ENCODE measurements around the gene KLHL8. TPM values are rescaled to one million over a fixed set of nuclear protein-coding genes. Genes with fewer than 3 reads are reported as not detected.
"Not testable (repeated sequence)": the region's sequence is repeated elsewhere in the genome, so short reads cannot be mapped to it uniquely, and the experiment has no call there.

Gene KLHL8
- total RNA-seq, 2 donors from 2014 or later, result 9.7 to 10.9 TPM

GRCh38 chr4:87219632-87220093, 755 bp downstream of the KLHL8 start:
- ATAC-seq (replicated peaks in 1 of 2), result peak; percentile 31 to 55
- Mint-ChIP-seq H3K27ac (peak overlapping the region; percentile 80), H3K27me3 (ENCODE audit: low read depth) (no peaks in the 10 kb centered on the region), H3K4me1 (ENCODE audit: low read depth) (peaks cover 26% of the 10 kb centered on the region), H3K4me3 (peak overlapping the region; percentile 80 to 88), H3K9me3 (no peaks in the 10 kb centered on the region), H3K36me3 (ENCODE audit: insufficient read depth in 2 of 2) (no peaks in the 10 kb centered on the region)
- DNase-seq, result peak; percentile 50 to 64

GRCh38 chr4:87217235-87217763, 3.1 kb downstream of the KLHL8 start:
- H3K4me3 Mint-ChIP-seq; ATAC-seq (replicated peaks in 1 of 2); H3K27me3 Mint-ChIP-seq (ENCODE audit: low read depth); H3K27ac Mint-ChIP-seq; H3K9me3 Mint-ChIP-seq; H3K36me3 Mint-ChIP-seq (ENCODE audit: insufficient read depth in 2 of 2); DNase-seq: not testable (repeated sequence)
- peaks cover 26% of the 10 kb centered on the region for H3K4me1 Mint-ChIP-seq (ENCODE audit: low read depth)

GRCh38 chr4:87216469-87216868, 3.9 kb downstream of the KLHL8 start:
- ATAC-seq (replicated peaks in 1 of 2) (no peak), DNase-seq (no peak)
- H3K27ac Mint-ChIP-seq, result no peak overlapping the region
- no peaks in the 10 kb centered on the region for H3K9me3 Mint-ChIP-seq
- H3K4me1 Mint-ChIP-seq (ENCODE audit: low read depth), result peaks cover 26% of the 10 kb centered on the region
- H3K27me3 Mint-ChIP-seq (ENCODE audit: low read depth), result no peaks in the 10 kb centered on the region
- no peak overlapping the region for H3K4me3 Mint-ChIP-seq
- H3K36me3 Mint-ChIP-seq (ENCODE audit: insufficient read depth in 2 of 2), result no peaks in the 10 kb centered on the region

- Mint-ChIP-seq H3K4me1 (ENCODE audit: low read depth) (peaks cover 26% of the 10 kb centered on the region), H3K4me3 (no peak overlapping the region), H3K27ac (no peak overlapping the region), H3K36me3 (ENCODE audit: insufficient read depth in 2 of 2) (no peaks in the 10 kb centered on the region), H3K9me3 (peaks cover 0 to 3% of the 10 kb centered on the region in 2 donors), H3K27me3 (ENCODE audit: low read depth) (no peaks in the 10 kb centered on the region)
- no peak for ATAC-seq (replicated peaks in 1 of 2)
- DNase-seq, result no peak
Measured at GRCh38 chr4:87213421-87214075, 6.9 kb downstream of the KLHL8 start.

GRCh38 chr4:87211249-87211952, 9.0 kb downstream of the KLHL8 start:
- Mint-ChIP-seq H3K27me3 (ENCODE audit: low read depth) (no peaks in the 10 kb centered on the region), H3K27ac (no peak overlapping the region), H3K4me1 (ENCODE audit: low read depth) (peaks cover 16% of the 10 kb centered on the region)

GRCh38 chr4:87209696-87210095, 10.7 kb downstream of the KLHL8 start:
- Mint-ChIP-seq H3K36me3 (ENCODE audit: insufficient read depth in 2 of 2) (peaks cover 0 to 5% of the 10 kb centered on the region in 2 donors), H3K27ac (peak overlapping the region; percentile 73), H3K4me3 (peak overlapping the region; percentile 64 to 65), H3K27me3 (ENCODE audit: low read depth) (no peaks in the 10 kb centered on the region), H3K9me3 (peaks cover 0 to 5% of the 10 kb centered on the region in 2 donors), H3K4me1 (ENCODE audit: low read depth) (peaks cover 14% of the 10 kb centered on the region)
- DNase-seq (peak; percentile 8 to 43), ATAC-seq (replicated peaks in 1 of 2) (peak; percentile 67 to 79)

More at GRCh38 chr4:87211249-87211952, 9.0 kb downstream of the KLHL8 start:
- ATAC-seq (replicated peaks in 1 of 2) (no peak), DNase-seq (no peak)
- Mint-ChIP-seq H3K4me3 (no peak overlapping the region), H3K9me3 (peaks cover 0 to 3% of the 10 kb centered on the region in 2 donors), H3K36me3 (ENCODE audit: insufficient read depth in 2 of 2) (peaks cover 0 to 3% of the 10 kb centered on the region in 2 donors)

- H3K9me3 Mint-ChIP-seq, result peaks cover 0 to 5% of the 10 kb centered on the region in 2 donors
- H3K27me3 Mint-ChIP-seq (ENCODE audit: low read depth), result no peaks in the 10 kb centered on the region
- DNase-seq, result no peak
- peak overlapping the region in 1 of 2 donors; percentile 42 for H3K4me3 Mint-ChIP-seq
- H3K4me1 Mint-ChIP-seq (ENCODE audit: low read depth), result peaks cover 14% of the 10 kb centered on the region
- no peak for ATAC-seq (replicated peaks in 1 of 2)
- H3K36me3 Mint-ChIP-seq (ENCODE audit: insufficient read depth in 2 of 2), result peaks cover 0 to 5% of the 10 kb centered on the region in 2 donors
- H3K27ac Mint-ChIP-seq, result no peak overlapping the region
Measured at GRCh38 chr4:87209182-87209581, 11.2 kb downstream of the KLHL8 start.

- no peak overlapping the region for H3K4me3 Mint-ChIP-seq
- peaks cover 6% of the 10 kb centered on the region in 2 donors for H3K9me3 Mint-ChIP-seq
- peaks cover 2% of the 10 kb centered on the region for H3K4me1 Mint-ChIP-seq (ENCODE audit: low read depth)
- no peaks in the 10 kb centered on the region for H3K27me3 Mint-ChIP-seq (ENCODE audit: low read depth)
- DNase-seq (no peak), ATAC-seq (replicated peaks in 1 of 2) (no peak)
- H3K27ac Mint-ChIP-seq, result no peak overlapping the region
- H3K36me3 Mint-ChIP-seq (ENCODE audit: insufficient read depth in 2 of 2), result peaks cover 9 to 13% of the 10 kb centered on the region in 2 donors
Measured at GRCh38 chr4:87204559-87204958, 15.9 kb downstream of the KLHL8 start.

GRCh38 chr4:87196927-87197326, 23.5 kb downstream of the KLHL8 start:
- peaks cover 0 to 2% of the 10 kb centered on the region in 2 donors for H3K9me3 Mint-ChIP-seq
- H3K4me3 Mint-ChIP-seq, result no peak overlapping the region
- DNase-seq, result no peak
- H3K27ac Mint-ChIP-seq, result no peak overlapping the region
- peaks cover 15% of the 10 kb centered on the region for H3K4me1 Mint-ChIP-seq (ENCODE audit: low read depth)
- no peaks in the 10 kb centered on the region for H3K27me3 Mint-ChIP-seq (ENCODE audit: low read depth)
- no peak for ATAC-seq (replicated peaks in 1 of 2)
- H3K36me3 Mint-ChIP-seq (ENCODE audit: insufficient read depth in 2 of 2), result peaks cover 2% of the 10 kb centered on the region in 2 donors

GRCh38 chr4:87196146-87196545, 24.3 kb downstream of the KLHL8 start:
- H3K27ac Mint-ChIP-seq, result no peak overlapping the region
- H3K36me3 Mint-ChIP-seq (ENCODE audit: insufficient read depth in 2 of 2), result peaks cover 0 to 4% of the 10 kb centered on the region in 2 donors
- H3K27me3 Mint-ChIP-seq (ENCODE audit: low read depth), result no peaks in the 10 kb centered on the region
- DNase-seq, result no peak
- peaks cover 0 to under 1% of the 10 kb centered on the region in 2 donors for H3K9me3 Mint-ChIP-seq
- no peak overlapping the region for H3K4me3 Mint-ChIP-seq
- H3K4me1 Mint-ChIP-seq (ENCODE audit: low read depth), result peaks cover 19% of the 10 kb centered on the region
- no peak for ATAC-seq (replicated peaks in 1 of 2)

GRCh38 chr4:87193958-87194675, 26.3 kb downstream of the KLHL8 start:
- H3K4me3 Mint-ChIP-seq, result no peak overlapping the region
- ATAC-seq (replicated peaks in 1 of 2), result no peak
- H3K36me3 Mint-ChIP-seq (ENCODE audit: insufficient read depth in 2 of 2), result peaks cover 0 to 2% of the 10 kb centered on the region in 2 donors
- no peak overlapping the region for H3K27ac Mint-ChIP-seq
- no peaks in the 10 kb centered on the region for H3K9me3 Mint-ChIP-seq
- no peak for DNase-seq
- H3K27me3 Mint-ChIP-seq (ENCODE audit: low read depth), result no peaks in the 10 kb centered on the region
- H3K4me1 Mint-ChIP-seq (ENCODE audit: low read depth), result peaks cover 13% of the 10 kb centered on the region

- DNase-seq (no peak), ATAC-seq (replicated peaks in 1 of 2) (peak; percentile 71 to 82)
- H3K36me3 Mint-ChIP-seq (ENCODE audit: insufficient read depth in 2 of 2), result peaks cover 0 to 2% of the 10 kb centered on the region in 2 donors
- H3K4me1 Mint-ChIP-seq (ENCODE audit: low read depth), result peaks cover 6% of the 10 kb centered on the region
- no peaks in the 10 kb centered on the region for H3K9me3 Mint-ChIP-seq
- H3K27me3 Mint-ChIP-seq (ENCODE audit: low read depth), result no peaks in the 10 kb centered on the region
- no peak overlapping the region for H3K4me3 Mint-ChIP-seq
- no peak overlapping the region for H3K27ac Mint-ChIP-seq
Measured at GRCh38 chr4:87192145-87192919, 28.1 kb downstream of the KLHL8 start.
